Measurements from ENCODE around the gene GDI2.

DNA sequence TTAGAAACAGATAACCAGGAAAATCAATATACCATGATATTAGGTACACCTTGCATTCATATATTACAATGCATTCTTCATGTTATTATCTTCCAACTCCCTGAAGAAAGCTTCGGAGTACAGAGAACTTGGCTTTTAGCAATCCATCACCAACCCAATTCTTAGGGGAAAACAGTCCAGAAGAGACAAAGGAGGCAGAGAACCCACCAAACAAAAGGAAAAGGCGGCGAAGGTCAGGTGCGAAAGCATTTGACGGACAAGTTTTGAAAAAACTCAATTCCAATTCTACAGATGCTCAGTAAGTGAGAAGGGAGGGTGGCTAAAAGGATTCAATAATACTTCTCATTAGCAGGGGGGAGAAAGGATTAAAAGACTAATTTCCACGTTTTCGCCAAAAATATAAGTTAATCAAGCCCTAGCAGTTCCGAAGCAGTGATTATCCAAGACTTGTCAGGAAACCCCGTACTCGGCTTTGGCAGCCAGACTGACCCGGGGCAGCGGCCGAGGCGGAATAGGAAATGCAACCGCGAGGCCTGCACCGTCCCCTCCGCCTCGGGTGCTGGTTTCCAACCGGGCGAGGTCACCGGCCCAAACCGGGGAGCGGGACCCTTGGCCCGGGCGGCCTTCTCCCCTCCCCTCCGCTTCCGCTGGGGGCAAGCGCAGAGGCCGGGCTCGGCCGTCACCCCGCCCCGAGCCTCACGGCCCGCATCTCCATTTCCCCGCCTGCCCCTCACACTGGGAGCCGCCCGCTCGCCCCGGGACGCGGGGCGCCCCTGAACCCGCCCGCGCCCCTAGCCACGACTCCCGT, 747 bp downstream of the GDI2 start:
- TF ChIP-seq POLR2AphosphoS5 (IDR thresholded peaks at IDR 0.05) (no peak), POLR2A (IDR thresholded peaks at IDR 0.05) (no peak), EP300 (IDR thresholded peaks at IDR 0.05) (no peak)
- TF ChIP-seq, protein P1, sequence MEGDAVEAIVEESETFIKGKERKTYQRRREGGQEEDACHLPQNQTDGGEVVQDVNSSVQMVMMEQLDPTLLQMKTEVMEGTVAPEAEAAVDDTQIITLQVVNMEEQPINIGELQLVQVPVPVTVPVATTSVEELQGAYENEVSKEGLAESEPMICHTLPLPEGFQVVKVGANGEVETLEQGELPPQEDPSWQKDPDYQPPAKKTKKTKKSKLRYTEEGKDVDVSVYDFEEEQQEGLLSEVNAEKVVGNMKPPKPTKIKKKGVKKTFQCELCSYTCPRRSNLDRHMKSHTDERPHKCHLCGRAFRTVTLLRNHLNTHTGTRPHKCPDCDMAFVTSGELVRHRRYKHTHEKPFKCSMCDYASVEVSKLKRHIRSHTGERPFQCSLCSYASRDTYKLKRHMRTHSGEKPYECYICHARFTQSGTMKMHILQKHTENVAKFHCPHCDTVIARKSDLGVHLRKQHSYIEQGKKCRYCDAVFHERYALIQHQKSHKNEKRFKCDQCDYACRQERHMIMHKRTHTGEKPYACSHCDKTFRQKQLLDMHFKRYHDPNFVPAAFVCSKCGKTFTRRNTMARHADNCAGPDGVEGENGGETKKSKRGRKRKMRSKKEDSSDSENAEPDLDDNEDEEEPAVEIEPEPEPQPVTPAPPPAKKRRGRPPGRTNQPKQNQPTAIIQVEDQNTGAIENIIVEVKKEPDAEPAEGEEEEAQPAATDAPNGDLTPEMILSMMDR (IDR thresholded peaks at IDR 0.05): peak in 4 of 6 experiments; percentile 4 to 36 (median 14)

All from upper lobe of left lung (tissue), 4 donors.